Neuron (in vitro differentiated cells): ENCODE results near the gene AKAP8L.
"Not testable (repeated sequence)": the region's sequence is repeated elsewhere in the genome, so short reads cannot be mapped to it uniquely, and the experiment has no call there.

Source experiments
- H2AFZ ChIP-seq: one replicate; pipeline ENCODE4 v1.6.1; 2013; ENCODE audit warnings: low read depth, mild to moderate bottlenecking, inconsistent platforms, low read length, moderate library complexity
- H3K27me3 ChIP-seq: one replicate; pipeline ENCODE4 v1.6.1; 2013; ENCODE audit warnings: low read length; ENCODE audit not compliant: insufficient read depth
- H3K36me3 ChIP-seq: one replicate; pipeline ENCODE4 v1.6.1; 2013; ENCODE audit warnings: low read length; ENCODE audit not compliant: insufficient read depth
- H3K4me1 ChIP-seq: one replicate; pipeline ENCODE4 v1.6.1; 2013; ENCODE audit warnings: low read length; ENCODE audit not compliant: insufficient read depth
- H3K4me3 ChIP-seq: 2 replicates; pipeline ENCODE4 v1.5.1; 2013; ENCODE audit warnings: mild to moderate bottlenecking, low read length, moderate library complexity
- H3K9me3 ChIP-seq: one replicate; pipeline ENCODE4 v1.6.1; 2013; ENCODE audit warnings: low read length

The AKAP8L gene

DNA sequence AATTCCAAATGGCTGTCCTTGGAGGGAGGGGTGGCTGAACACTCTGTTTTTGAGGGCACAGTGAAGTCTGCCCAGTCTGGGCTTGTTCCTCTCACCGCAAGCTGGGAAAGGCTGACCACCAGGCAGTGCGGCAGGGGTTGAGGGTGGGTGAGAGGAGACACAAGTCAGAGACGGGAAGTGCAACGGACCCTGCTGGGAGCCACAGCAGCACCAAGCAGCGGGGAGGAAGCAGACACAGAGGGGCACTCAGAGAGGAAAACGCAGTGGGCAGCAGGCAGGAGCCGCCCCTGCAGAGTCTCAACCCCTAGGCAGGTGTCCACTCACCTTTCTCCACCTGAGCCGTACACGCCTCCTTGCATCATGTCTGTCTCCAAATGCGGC, 15.6 kb downstream of the AKAP8L start:
- Histone ChIP-seq H3K36me3 (peaks cover 75% of the 10 kb centered on the region), H3K4me3 (no peak overlapping the region), H3K4me1 (peaks cover 6% of the 10 kb centered on the region), H3K9me3 (no peaks in the 10 kb centered on the region), H2AFZ (no peak overlapping the region), H3K27me3 (no peaks in the 10 kb centered on the region)

DNA sequence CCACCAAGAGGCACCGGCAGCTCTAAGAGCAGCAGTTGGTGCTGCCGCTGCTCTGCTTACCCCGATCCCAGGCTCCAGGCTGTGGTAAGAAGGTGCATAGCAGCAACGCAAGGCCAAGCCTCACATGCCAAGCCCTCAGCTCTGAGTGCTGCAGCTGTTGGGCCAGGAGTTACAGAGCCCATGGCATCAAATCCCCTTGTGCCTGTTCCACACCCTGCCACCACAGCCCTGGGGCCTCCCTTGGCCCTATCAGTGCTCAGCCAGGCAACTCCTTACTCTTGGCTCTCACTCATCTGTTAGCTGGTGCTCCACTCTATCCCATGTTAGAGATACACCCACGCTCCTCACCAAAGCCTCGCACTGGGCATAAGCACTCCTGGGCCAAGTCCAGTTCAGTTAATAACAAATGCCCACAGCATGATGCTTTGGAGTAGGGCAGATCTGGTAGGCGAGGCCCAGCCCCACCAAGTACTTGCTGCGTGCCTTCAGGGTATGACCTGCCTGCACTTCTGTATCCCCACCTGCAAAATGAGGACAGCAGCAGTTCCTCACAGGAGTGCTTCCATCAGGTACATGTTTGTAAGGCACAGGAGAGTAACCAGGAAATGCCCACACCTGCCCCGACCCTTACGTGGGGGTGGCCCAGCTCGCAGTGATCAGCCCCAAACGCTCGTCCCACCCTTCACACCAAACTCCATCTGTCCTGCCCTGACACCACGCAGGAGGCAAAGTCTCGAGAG, 16.2 kb downstream of the AKAP8L start:
- no peaks in the 10 kb centered on the region for H3K27me3 ChIP-seq
- H3K36me3 ChIP-seq = peaks cover 75% of the 10 kb centered on the region
- peaks cover 6% of the 10 kb centered on the region for H3K4me1 ChIP-seq
- H3K9me3 ChIP-seq = no peaks in the 10 kb centered on the region
- H3K4me3 ChIP-seq = no peak overlapping the region
- H2AFZ ChIP-seq = no peak overlapping the region

DNA sequence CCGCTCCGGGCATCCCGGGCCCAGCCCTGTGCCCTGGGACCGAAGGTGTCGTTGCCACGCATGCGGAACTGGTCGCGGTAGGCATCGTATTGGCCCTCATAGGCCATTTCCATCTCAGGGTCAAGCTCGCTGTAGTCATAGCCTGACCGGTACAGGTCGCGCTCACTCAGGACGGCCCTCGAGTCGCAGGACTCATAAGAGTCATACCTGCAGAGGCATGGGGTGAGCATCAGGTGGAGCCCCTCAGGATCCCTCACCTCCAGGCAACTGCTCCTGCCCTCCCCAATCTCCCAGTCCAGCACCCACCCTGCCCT, 17.4 kb downstream of the AKAP8L start:
- H3K27me3 ChIP-seq = no peaks in the 10 kb centered on the region
- no peak overlapping the region for H2AFZ ChIP-seq
- H3K36me3 ChIP-seq = peaks cover 79% of the 10 kb centered on the region
- no peak overlapping the region for H3K4me3 ChIP-seq
- H3K4me1 ChIP-seq = peaks cover 6% of the 10 kb centered on the region
- H3K9me3 ChIP-seq = no peaks in the 10 kb centered on the region

DNA sequence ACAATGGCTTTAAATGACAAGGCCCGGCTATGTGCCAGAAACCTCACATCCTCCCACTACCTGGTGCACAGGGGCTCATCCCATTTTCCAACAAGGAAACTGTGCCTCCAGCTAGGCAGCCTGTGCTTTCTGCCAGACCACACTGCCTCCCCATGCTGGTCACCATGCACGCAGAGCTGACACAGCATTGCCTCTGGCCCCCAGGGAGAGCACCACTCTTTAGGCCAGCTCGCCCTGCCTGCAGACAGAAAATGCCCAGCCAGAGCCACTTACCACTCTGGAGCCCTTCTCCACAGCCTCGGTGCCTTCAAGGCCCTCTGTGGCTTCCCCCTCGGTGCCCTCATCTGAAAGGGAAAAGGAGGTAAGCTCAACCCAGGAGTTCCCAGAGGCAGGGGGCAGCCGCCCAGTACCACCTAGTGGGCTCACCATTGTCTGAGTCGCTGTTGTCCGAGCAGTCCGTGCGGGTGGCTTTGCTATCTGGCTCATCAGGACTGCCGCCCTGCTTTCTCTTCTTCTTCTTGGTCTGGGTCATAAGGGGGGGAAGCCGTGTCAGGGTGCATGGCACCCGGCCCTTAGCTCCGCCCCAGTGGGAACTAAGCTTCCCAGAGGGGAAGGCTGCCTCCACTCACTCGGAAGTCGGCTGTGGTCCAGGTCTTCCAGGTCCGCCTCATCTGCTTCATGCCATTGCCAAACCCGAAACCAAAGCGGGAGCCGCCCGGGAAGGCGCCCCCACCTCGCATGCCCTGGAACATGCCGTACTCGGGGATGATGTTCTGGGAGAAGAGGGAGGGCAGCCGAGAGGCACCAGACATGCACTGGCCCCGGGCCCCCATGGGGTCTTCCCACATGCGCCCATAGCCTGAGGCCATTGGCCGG, 18.0 kb downstream of the AKAP8L start:
- H3K36me3 ChIP-seq = peaks cover 81% of the 10 kb centered on the region
- H3K4me1 ChIP-seq = peaks cover 6% of the 10 kb centered on the region
- H2AFZ ChIP-seq = no peak overlapping the region
- H3K4me3 ChIP-seq = no peak overlapping the region
- H3K9me3 ChIP-seq = peaks cover 2% of the 10 kb centered on the region
- H3K27me3 ChIP-seq = no peaks in the 10 kb centered on the region

DNA sequence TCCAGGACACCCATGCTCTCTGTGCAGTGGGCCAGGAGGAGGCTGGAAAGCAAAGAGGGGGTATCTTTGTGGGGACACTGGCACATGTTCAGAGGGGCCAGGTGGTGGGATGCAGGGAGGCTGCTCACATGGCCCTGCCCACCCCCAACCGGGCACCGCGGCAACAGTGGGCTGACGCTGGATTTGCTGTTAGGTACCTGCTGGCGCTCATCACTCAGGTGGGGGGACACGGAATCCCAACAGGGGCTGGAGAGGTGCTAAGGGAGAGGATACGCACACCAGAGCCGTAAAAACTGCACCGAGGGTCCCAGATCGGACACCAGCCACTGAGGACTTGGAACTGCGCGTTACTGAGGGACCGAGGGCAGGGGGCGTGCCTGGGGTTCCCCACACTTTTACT, 19.2 kb downstream of the AKAP8L start:
- Histone ChIP-seq H3K4me1 (peaks cover 2% of the 10 kb centered on the region), H3K9me3 (peaks cover 2% of the 10 kb centered on the region), H3K4me3 (no peak overlapping the region), H3K36me3 (peaks cover 85% of the 10 kb centered on the region), H2AFZ (no peak overlapping the region), H3K27me3 (no peaks in the 10 kb centered on the region)

DNA sequence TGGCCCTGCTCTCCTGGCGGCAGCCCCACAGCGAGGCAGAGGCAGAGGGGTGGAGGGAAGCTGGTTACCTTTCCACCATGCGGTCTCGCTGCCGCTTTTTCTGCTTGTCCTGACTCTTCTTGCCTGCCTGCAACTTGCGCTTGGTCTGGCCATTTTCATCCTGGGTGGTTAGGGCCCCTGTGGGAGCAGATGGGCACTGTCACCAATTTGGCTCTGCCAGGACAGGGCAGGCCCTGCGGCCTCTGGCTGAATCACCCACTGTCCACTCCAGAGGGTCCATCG, 19.6 kb downstream of the AKAP8L start:
- Histone ChIP-seq H3K36me3 (peaks cover 85% of the 10 kb centered on the region), H3K9me3 (peaks cover 2% of the 10 kb centered on the region), H3K4me3 (no peak overlapping the region), H3K27me3 (no peaks in the 10 kb centered on the region), H2AFZ (no peak overlapping the region), H3K4me1 (no peaks in the 10 kb centered on the region)

DNA sequence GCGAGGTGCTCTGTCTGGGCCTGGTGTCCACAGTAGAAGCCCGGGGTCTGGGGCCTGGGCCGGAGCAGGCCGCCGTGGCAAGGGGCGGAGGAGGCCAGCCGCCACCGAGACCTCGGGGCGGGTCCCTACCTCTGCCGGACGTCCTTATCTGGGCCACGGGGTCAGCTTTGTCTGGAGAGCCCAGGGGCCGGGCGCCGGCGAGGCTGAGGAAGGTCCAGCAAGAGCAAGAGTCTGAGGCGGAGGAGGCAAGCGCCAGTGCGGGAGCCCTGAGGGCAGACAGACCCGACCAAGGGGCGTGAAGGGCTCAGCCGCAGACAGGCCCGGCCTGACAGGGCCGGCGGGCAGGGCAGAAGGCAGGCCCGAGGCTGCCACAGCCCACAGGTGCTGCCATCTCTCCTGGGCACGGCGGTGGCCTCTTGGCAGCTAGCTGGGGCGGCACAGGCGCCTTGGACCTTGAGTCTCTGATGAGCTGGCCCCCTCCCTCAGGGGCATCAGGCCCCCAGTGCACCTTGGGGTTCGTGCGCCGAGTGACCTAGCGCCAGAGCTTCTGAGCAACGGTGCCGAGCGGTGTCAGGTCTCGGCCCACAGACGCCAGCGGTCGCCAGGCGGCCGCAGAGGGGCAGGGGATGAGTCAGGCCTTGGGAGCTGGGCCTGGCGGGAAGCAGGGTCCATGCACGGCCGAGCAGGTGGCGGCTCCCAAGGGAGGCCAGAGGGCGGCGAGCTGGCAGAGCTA, 20.1 kb downstream of the AKAP8L start:
- Histone ChIP-seq H3K27me3 (no peaks in the 10 kb centered on the region), H2AFZ (no peak overlapping the region), H3K4me1 (no peaks in the 10 kb centered on the region), H3K36me3 (peaks cover 85% of the 10 kb centered on the region), H3K4me3 (no peak overlapping the region), H3K9me3 (peaks cover 2% of the 10 kb centered on the region)

DNA sequence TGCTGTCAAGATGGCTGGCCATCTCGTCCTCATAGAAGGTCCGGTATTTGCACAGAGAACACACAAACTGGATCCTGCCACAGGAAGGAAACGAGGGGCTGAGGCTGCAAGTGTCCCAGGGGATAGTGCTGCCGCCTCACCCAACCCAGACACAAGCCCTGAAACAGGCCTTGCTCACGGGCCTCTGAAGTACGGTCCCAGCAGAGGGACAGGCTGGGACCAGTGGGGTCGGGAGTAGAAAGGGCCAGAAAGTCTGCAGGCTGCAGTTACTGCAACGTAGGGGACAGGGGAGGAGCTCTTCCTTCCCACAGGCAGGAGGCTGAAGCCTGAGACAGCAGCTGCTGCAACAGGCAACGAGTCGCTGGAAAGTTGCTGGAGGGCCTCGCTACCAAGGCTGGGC, 21.0 kb downstream of the AKAP8L start:
- Histone ChIP-seq H3K9me3 (peaks cover 2% of the 10 kb centered on the region), H3K4me3 (no peak overlapping the region), H3K4me1 (no peaks in the 10 kb centered on the region), H2AFZ (no peak overlapping the region), H3K36me3 (peaks cover 85% of the 10 kb centered on the region), H3K27me3 (no peaks in the 10 kb centered on the region)

DNA sequence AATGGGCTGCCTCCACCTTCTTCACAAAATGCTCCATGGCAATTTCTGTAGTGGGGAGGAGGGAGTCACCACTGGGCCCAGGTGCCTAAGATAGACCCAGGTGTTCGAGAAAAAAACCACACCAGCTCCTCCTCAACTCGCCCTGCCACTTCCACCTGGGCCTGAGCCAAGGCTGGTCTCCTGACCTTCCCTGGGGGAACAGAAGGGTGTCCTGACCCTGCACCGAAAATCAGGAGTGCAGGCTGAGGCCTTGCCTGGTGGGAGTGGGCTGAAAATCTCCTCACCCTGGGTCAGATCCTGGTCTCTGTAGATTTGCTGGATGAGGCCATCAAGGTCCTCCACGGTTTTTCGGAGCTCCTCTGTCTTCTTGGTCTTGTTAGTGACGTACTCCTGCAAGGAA, 21.6 kb downstream of the AKAP8L start:
- Histone ChIP-seq H3K4me3 (no peak overlapping the region), H3K9me3 (peaks cover 2% of the 10 kb centered on the region), H2AFZ (no peak overlapping the region), H3K36me3 (peaks cover 83% of the 10 kb centered on the region), H3K27me3 (no peaks in the 10 kb centered on the region), H3K4me1 (no peaks in the 10 kb centered on the region)

DNA sequence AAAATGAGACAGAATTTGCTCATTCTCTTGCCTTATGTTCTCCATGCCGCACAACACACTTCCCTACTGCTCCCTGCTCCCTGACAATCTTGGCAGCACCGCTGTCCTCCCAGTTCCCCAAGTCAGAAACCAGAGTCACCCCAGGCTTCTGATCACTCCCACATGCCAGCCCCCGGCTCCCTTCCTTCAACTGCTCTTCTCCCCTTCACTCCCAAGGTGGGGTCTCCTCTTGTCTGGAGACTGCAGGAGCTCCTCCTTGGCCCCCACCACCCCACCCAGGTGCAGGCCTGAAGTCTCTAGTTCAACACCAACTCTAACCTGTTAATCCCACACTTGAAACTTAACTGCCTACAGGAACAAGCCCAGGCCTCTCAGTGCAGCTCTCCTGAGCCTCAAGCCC, 22.4 kb downstream of the AKAP8L start:
- no peak overlapping the region for H3K4me3 ChIP-seq
- H3K4me1 ChIP-seq = no peaks in the 10 kb centered on the region
- peaks cover 2% of the 10 kb centered on the region for H3K9me3 ChIP-seq
- H3K27me3 ChIP-seq = no peaks in the 10 kb centered on the region
- peaks cover 82% of the 10 kb centered on the region for H3K36me3 ChIP-seq
- H2AFZ ChIP-seq = no peak overlapping the region

DNA sequence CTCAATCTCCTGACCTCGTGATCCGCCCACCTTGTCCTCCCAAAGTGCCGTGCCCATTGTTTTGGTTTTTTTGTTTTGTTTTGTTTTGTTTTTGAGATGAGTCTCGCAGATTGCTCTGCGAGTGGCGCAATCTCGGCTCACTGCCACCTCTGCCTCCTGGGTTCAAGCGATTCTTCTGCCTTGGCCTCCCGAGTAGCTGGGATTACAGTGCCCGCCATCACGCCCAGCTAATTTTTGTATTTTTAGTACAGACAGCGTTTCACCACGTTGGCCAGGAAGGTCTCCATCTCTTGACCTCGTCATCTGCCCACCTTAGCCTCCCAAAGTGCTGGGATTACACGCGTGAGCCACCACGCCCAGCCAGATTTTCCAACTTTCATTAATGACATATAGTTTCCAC, 23.5 kb downstream of the AKAP8L start:
- peaks cover 79% of the 10 kb centered on the region for H3K36me3 ChIP-seq
- H3K4me1 ChIP-seq, H3K27me3 ChIP-seq, H2AFZ ChIP-seq, H3K4me3 ChIP-seq, H3K9me3 ChIP-seq: not testable (repeated sequence)

DNA sequence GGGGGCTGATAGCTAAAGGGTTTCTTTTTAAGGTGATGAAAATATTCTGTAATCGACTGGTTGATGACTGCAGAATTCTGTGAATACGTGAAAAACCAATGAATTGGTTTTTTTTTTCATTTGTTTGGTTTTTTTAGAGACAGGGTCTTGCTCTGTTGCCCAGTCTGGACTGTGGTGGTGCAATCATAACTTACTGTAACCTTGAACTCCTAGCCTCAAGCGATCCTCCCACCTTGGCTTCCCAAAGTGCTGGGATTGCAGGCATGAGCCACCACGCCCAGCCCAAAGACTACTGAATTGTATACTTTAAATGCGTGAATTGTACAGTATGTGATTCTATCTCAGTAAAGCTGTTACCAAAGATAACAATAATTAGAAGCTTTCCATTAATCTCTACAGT, 24.4 kb downstream of the AKAP8L start:
- H3K36me3 ChIP-seq = peaks cover 78% of the 10 kb centered on the region
- no peak overlapping the region for H2AFZ ChIP-seq

DNA sequence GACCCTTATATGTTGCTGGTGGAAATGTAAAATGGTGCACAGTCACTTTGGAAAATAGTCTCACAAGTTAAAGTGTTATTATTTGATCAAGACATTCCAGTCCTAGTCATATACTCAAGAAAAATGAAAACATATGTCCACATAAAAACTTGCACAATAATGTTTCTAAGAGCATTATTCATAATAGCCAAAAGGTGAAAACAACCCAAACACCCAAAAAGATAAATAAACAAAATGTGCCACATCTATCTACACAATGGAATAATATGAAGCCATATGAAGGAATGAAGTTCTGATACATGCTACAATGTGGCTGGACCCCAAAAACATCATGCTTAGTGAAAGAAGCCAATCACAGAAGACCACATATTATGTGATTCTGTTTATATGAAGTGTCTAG, 24.8 kb downstream of the AKAP8L start:
- H3K4me3 ChIP-seq = no peak overlapping the region
- no peak overlapping the region for H2AFZ ChIP-seq
- no peaks in the 10 kb centered on the region for H3K27me3 ChIP-seq
- no peaks in the 10 kb centered on the region for H3K4me1 ChIP-seq
- peaks cover 2% of the 10 kb centered on the region for H3K9me3 ChIP-seq
- peaks cover 74% of the 10 kb centered on the region for H3K36me3 ChIP-seq

More for the DNA sequence above, 24.4 kb downstream of the AKAP8L start:
- H3K27me3 ChIP-seq = no peaks in the 10 kb centered on the region
- H3K4me1 ChIP-seq = no peaks in the 10 kb centered on the region
- H3K9me3 ChIP-seq = peaks cover 2% of the 10 kb centered on the region
- no peak overlapping the region for H3K4me3 ChIP-seq
